SH-SY5Y (cell line): Measurements from ENCODE around the gene ZCCHC7.

ENCODE experiments used
- GATA2 ChIP-seq: IDR thresholded peaks from 2 replicates; pipeline ENCODE4 v1.6.1; 2011; ENCODE audit warnings: mild to moderate bottlenecking, low read depth, low read length
- GATA3 ChIP-seq: IDR thresholded peaks from 2 replicates; pipeline ENCODE4 v1.6.1; 2011; ENCODE audit warnings: low read depth, mild to moderate bottlenecking, low read length, moderate library complexity

GRCh38 chr9:37128051-37128450 is 7.7 kb downstream of the ZCCHC7 start:
- TF ChIP-seq GATA2: no peak
- TF ChIP-seq GATA3: no peak
